ENCODE data around the gene SERPING1.

SERPING1 gene

GRCh38 chr11:57604296-57605027 is 7.0 kb downstream of the SERPING1 start:
- Histone ChIP-seq H3K36me3 (ENCODE audit: control insufficient read depth, insufficient read depth, low read length) (no peaks in the 10 kb centered on the region), H3K27me3 (ENCODE audit: control insufficient read depth, insufficient read depth, low read length) (no peaks in the 10 kb centered on the region), H3K4me3 (ENCODE audit: low read length) (no peak overlapping the region), H3K27ac (ENCODE audit: low read depth, low read length) (no peak overlapping the region), H3K4me1 (ENCODE audit: control insufficient read depth, insufficient read depth, low read length) (no peaks in the 10 kb centered on the region), H3K9ac (ENCODE audit: low read length) (no peak overlapping the region)

- Histone ChIP-seq H3K4me1 (ENCODE audit: control insufficient read depth, insufficient read depth, low read length) (no peaks in the 10 kb centered on the region), H3K9ac (ENCODE audit: low read length) (no peak overlapping the region), H3K4me3 (ENCODE audit: low read length) (no peak overlapping the region), H3K27ac (ENCODE audit: low read depth, low read length) (no peak overlapping the region), H3K36me3 (ENCODE audit: control insufficient read depth, insufficient read depth, low read length) (no peaks in the 10 kb centered on the region), H3K27me3 (ENCODE audit: control insufficient read depth, insufficient read depth, low read length) (no peaks in the 10 kb centered on the region)
These were observed 7.5 kb downstream of the SERPING1 start for GRCh38 chr11:57605028-57605420.

- H3K36me3 ChIP-seq (ENCODE audit: control insufficient read depth, insufficient read depth, low read length) = no peaks in the 10 kb centered on the region
- H3K4me3 ChIP-seq (ENCODE audit: low read length) = no peak overlapping the region
- no peak overlapping the region for H3K27ac ChIP-seq (ENCODE audit: low read depth, low read length)
- no peak overlapping the region for H3K9ac ChIP-seq (ENCODE audit: low read length)
- no peaks in the 10 kb centered on the region for H3K4me1 ChIP-seq (ENCODE audit: control insufficient read depth, insufficient read depth, low read length)
- no peaks in the 10 kb centered on the region for H3K27me3 ChIP-seq (ENCODE audit: control insufficient read depth, insufficient read depth, low read length)
These were observed 12.7 kb downstream of the SERPING1 start for GRCh38 chr11:57610170-57610569.

- no peaks in the 10 kb centered on the region for H3K36me3 ChIP-seq (ENCODE audit: control insufficient read depth, insufficient read depth, low read length)
- H3K4me1 ChIP-seq (ENCODE audit: control insufficient read depth, insufficient read depth, low read length) = no peaks in the 10 kb centered on the region
- H3K9ac ChIP-seq (ENCODE audit: low read length) = no peak overlapping the region
- H3K27me3 ChIP-seq (ENCODE audit: control insufficient read depth, insufficient read depth, low read length) = no peaks in the 10 kb centered on the region
- no peak overlapping the region for H3K4me3 ChIP-seq (ENCODE audit: low read length)
- no peak overlapping the region for H3K27ac ChIP-seq (ENCODE audit: low read depth, low read length)
These were observed 16.8 kb downstream of the SERPING1 start for GRCh38 chr11:57614234-57614772.

GRCh38 chr11:57615308-57615707 is 17.8 kb downstream of the SERPING1 start:
- Histone ChIP-seq H3K4me1 (ENCODE audit: control insufficient read depth, insufficient read depth, low read length) (no peaks in the 10 kb centered on the region), H3K9ac (ENCODE audit: low read length) (no peak overlapping the region), H3K27me3 (ENCODE audit: control insufficient read depth, insufficient read depth, low read length) (no peaks in the 10 kb centered on the region), H3K4me3 (ENCODE audit: low read length) (no peak overlapping the region), H3K36me3 (ENCODE audit: control insufficient read depth, insufficient read depth, low read length) (no peaks in the 10 kb centered on the region), H3K27ac (ENCODE audit: low read depth, low read length) (no peak overlapping the region)

- H3K27ac ChIP-seq (ENCODE audit: low read depth, low read length) = no peak overlapping the region
- H3K36me3 ChIP-seq (ENCODE audit: control insufficient read depth, insufficient read depth, low read length) = no peaks in the 10 kb centered on the region
These were observed 19.1 kb downstream of the SERPING1 start for GRCh38 chr11:57616595-57616994.

GRCh38 chr11:57618438-57618837 is 21.0 kb downstream of the SERPING1 start:
- Histone ChIP-seq H3K27me3 (ENCODE audit: control insufficient read depth, insufficient read depth, low read length) (no peaks in the 10 kb centered on the region), H3K36me3 (ENCODE audit: control insufficient read depth, insufficient read depth, low read length) (no peaks in the 10 kb centered on the region), H3K9ac (ENCODE audit: low read length) (no peak overlapping the region), H3K4me1 (ENCODE audit: control insufficient read depth, insufficient read depth, low read length) (no peaks in the 10 kb centered on the region), H3K27ac (ENCODE audit: low read depth, low read length) (no peak overlapping the region), H3K4me3 (ENCODE audit: low read length) (no peak overlapping the region)

More at GRCh38 chr11:57616595-57616994, 19.1 kb downstream of the SERPING1 start:
- Histone ChIP-seq H3K27me3 (ENCODE audit: control insufficient read depth, insufficient read depth, low read length) (no peaks in the 10 kb centered on the region), H3K4me3 (ENCODE audit: low read length) (no peak overlapping the region), H3K4me1 (ENCODE audit: control insufficient read depth, insufficient read depth, low read length) (no peaks in the 10 kb centered on the region), H3K9ac (ENCODE audit: low read length) (no peak overlapping the region)

- H3K27ac ChIP-seq (ENCODE audit: low read depth, low read length) = no peak overlapping the region
- H3K36me3 ChIP-seq (ENCODE audit: control insufficient read depth, insufficient read depth, low read length) = no peaks in the 10 kb centered on the region
- H3K9ac ChIP-seq (ENCODE audit: low read length) = no peak overlapping the region
- no peaks in the 10 kb centered on the region for H3K4me1 ChIP-seq (ENCODE audit: control insufficient read depth, insufficient read depth, low read length)
- H3K27me3 ChIP-seq (ENCODE audit: control insufficient read depth, insufficient read depth, low read length) = no peaks in the 10 kb centered on the region
- H3K4me3 ChIP-seq (ENCODE audit: low read length) = no peak overlapping the region
These were observed 21.8 kb downstream of the SERPING1 start for GRCh38 chr11:57619331-57619730.

- no peaks in the 10 kb centered on the region for H3K4me1 ChIP-seq (ENCODE audit: control insufficient read depth, insufficient read depth, low read length)
- H3K27me3 ChIP-seq (ENCODE audit: control insufficient read depth, insufficient read depth, low read length) = no peaks in the 10 kb centered on the region
- H3K4me3 ChIP-seq (ENCODE audit: low read length) = no peak overlapping the region
- no peaks in the 10 kb centered on the region for H3K36me3 ChIP-seq (ENCODE audit: control insufficient read depth, insufficient read depth, low read length)
- no peak overlapping the region for H3K9ac ChIP-seq (ENCODE audit: low read length)
- no peak overlapping the region for H3K27ac ChIP-seq (ENCODE audit: low read depth, low read length)
These were observed 23.0 kb downstream of the SERPING1 start for GRCh38 chr11:57620467-57620866.

- Histone ChIP-seq H3K9ac (ENCODE audit: low read length) (no peak overlapping the region), H3K27ac (ENCODE audit: low read depth, low read length) (no peak overlapping the region), H3K27me3 (ENCODE audit: control insufficient read depth, insufficient read depth, low read length) (no peaks in the 10 kb centered on the region), H3K36me3 (ENCODE audit: control insufficient read depth, insufficient read depth, low read length) (no peaks in the 10 kb centered on the region), H3K4me1 (ENCODE audit: control insufficient read depth, insufficient read depth, low read length) (no peaks in the 10 kb centered on the region), H3K4me3 (ENCODE audit: low read length) (no peak overlapping the region)
These were observed 24.8 kb downstream of the SERPING1 start for GRCh38 chr11:57622263-57622662.

GRCh38 chr11:57624864-57625263 is 27.4 kb downstream of the SERPING1 start:
- Histone ChIP-seq H3K9ac (ENCODE audit: low read length) (no peak overlapping the region), H3K4me3 (ENCODE audit: low read length) (no peak overlapping the region), H3K4me1 (ENCODE audit: control insufficient read depth, insufficient read depth, low read length) (no peaks in the 10 kb centered on the region), H3K27me3 (ENCODE audit: control insufficient read depth, insufficient read depth, low read length) (no peaks in the 10 kb centered on the region), H3K36me3 (ENCODE audit: control insufficient read depth, insufficient read depth, low read length) (no peaks in the 10 kb centered on the region), H3K27ac (ENCODE audit: low read depth, low read length) (no peak overlapping the region)

- Histone ChIP-seq H3K27ac (ENCODE audit: low read depth, low read length) (no peak overlapping the region), H3K4me1 (ENCODE audit: control insufficient read depth, insufficient read depth, low read length) (no peaks in the 10 kb centered on the region), H3K9ac (ENCODE audit: low read length) (no peak overlapping the region), H3K4me3 (ENCODE audit: low read length) (no peak overlapping the region), H3K27me3 (ENCODE audit: control insufficient read depth, insufficient read depth, low read length) (peaks cover 5% of the 10 kb centered on the region), H3K36me3 (ENCODE audit: control insufficient read depth, insufficient read depth, low read length) (no peaks in the 10 kb centered on the region)
These were observed 29.4 kb downstream of the SERPING1 start for GRCh38 chr11:57626895-57627294.

GRCh38 chr11:57630171-57630570 is 32.7 kb downstream of the SERPING1 start:
- no peak overlapping the region for H3K9ac ChIP-seq (ENCODE audit: low read length)
- no peak overlapping the region for H3K27ac ChIP-seq (ENCODE audit: low read depth, low read length)
- H3K4me1 ChIP-seq (ENCODE audit: control insufficient read depth, insufficient read depth, low read length) = no peaks in the 10 kb centered on the region
- H3K36me3 ChIP-seq (ENCODE audit: control insufficient read depth, insufficient read depth, low read length) = no peaks in the 10 kb centered on the region
- H3K4me3 ChIP-seq (ENCODE audit: low read length) = no peak overlapping the region
- H3K27me3 ChIP-seq (ENCODE audit: control insufficient read depth, insufficient read depth, low read length) = peaks cover 5% of the 10 kb centered on the region

Measured in rectal smooth muscle tissue (tissue), 1 donor.